Trophoblast cell (in vitro differentiated cells and primary cell): Measurements from ENCODE around the gene AJAP1.

Source experiments
- DNase-seq, 2 donors: peaks; one replicate each; pipeline ENCODE4 v3.0.0-alpha.2; 2016
- H2AFZ ChIP-seq: 2 replicates; pipeline ENCODE4 v1.6.1; 2013; ENCODE audit warnings: low read length, moderate library complexity, mild to moderate bottlenecking; ENCODE audit not compliant: insufficient read depth, poor library complexity
- H2AK5ac ChIP-seq: 2 replicates; pipeline ENCODE4 v1.6.1; 2013; ENCODE audit warnings: mild to moderate bottlenecking, low read length
- H2BK120ac ChIP-seq: 2 replicates; pipeline ENCODE4 v1.6.1; 2013; ENCODE audit warnings: low read length, mild to moderate bottlenecking, moderate library complexity; ENCODE audit not compliant: insufficient read depth, poor library complexity
- H2BK12ac ChIP-seq: 2 replicates; pipeline ENCODE4 v1.6.1; 2013; ENCODE audit warnings: mild to moderate bottlenecking, low read length, moderate library complexity
- H2BK5ac ChIP-seq: 2 replicates; pipeline ENCODE4 v1.6.1; 2013; ENCODE audit warnings: low read length, low read depth, moderate library complexity, mild to moderate bottlenecking; ENCODE audit not compliant: poor library complexity
- H3K14ac ChIP-seq: 2 replicates; pipeline ENCODE4 v1.6.1; 2013; ENCODE audit warnings: mild to moderate bottlenecking, low read length
- H3K18ac ChIP-seq: 2 replicates; pipeline ENCODE4 v1.6.1; 2013; ENCODE audit warnings: mild to moderate bottlenecking, low read length
- H3K23ac ChIP-seq: 2 replicates; pipeline ENCODE4 v1.6.1; 2013; ENCODE audit warnings: low read length
- H3K27ac ChIP-seq: 2 replicates; pipeline ENCODE4 v1.5.1; 2013; ENCODE audit warnings: low read depth, mild to moderate bottlenecking, inconsistent platforms, low read length, moderate library complexity
- H3K27me3 ChIP-seq: 2 replicates; pipeline ENCODE4 v1.6.1; 2013; ENCODE audit warnings: inconsistent platforms, mild to moderate bottlenecking, low read length, moderate library complexity; ENCODE audit not compliant: insufficient read depth
- H3K36me3 ChIP-seq, 2 experiments: 1 replicate in 1 of 2; 2 replicates in 1 of 2; pipeline ENCODE4 v1.6.1; 2013; ENCODE audit warnings: low read length in 2 of 2, mild to moderate bottlenecking in 2 of 2, moderate library complexity in 1 of 2; ENCODE audit not compliant: insufficient read depth in 2 of 2, control insufficient read depth in 1 of 2
- H3K4ac ChIP-seq: 2 replicates; pipeline ENCODE4 v1.6.1; 2013; ENCODE audit warnings: low read depth, mild to moderate bottlenecking, low read length, moderate library complexity
- H3K4me1 ChIP-seq, 2 experiments: 1 replicate in 1 of 2; 2 replicates in 1 of 2; pipeline ENCODE4 v1.6.1; 2013; ENCODE audit warnings: low read length in 2 of 2, mild to moderate bottlenecking in 2 of 2, moderate library complexity in 1 of 2; ENCODE audit not compliant: insufficient read depth in 2 of 2, control insufficient read depth in 1 of 2
- H3K4me2 ChIP-seq: 2 replicates; pipeline ENCODE4 v1.6.1; 2013; ENCODE audit warnings: inconsistent platforms, mild to moderate bottlenecking, low read length, moderate library complexity
- H3K4me3 ChIP-seq: 2 replicates; pipeline ENCODE4 v1.5.1; 2013; ENCODE audit warnings: mild to moderate bottlenecking, low read depth, low read length, inconsistent platforms
- H3K79me1 ChIP-seq: one replicate; pipeline ENCODE4 v1.6.1; 2013; ENCODE audit warnings: low read length
- H3K79me2 ChIP-seq: 2 replicates; pipeline ENCODE4 v1.6.1; 2013; ENCODE audit warnings: low read length, mild to moderate bottlenecking; ENCODE audit not compliant: control insufficient read depth, insufficient read depth, poor library complexity
- H3K9ac ChIP-seq: 2 replicates; pipeline ENCODE4 v1.6.1; 2013; ENCODE audit warnings: mild to moderate bottlenecking, low read length
- H3K9me3 ChIP-seq: 2 replicates; pipeline ENCODE4 v1.6.1; 2013; ENCODE audit warnings: low read depth, mild to moderate bottlenecking, control low read depth, inconsistent platforms, low read length; ENCODE audit not compliant: insufficient read depth
- H4K12ac ChIP-seq: 2 replicates; pipeline ENCODE4 v1.6.1; 2013; ENCODE audit warnings: low read depth, mild to moderate bottlenecking, low read length, moderate library complexity
- H4K8ac ChIP-seq: 2 replicates; pipeline ENCODE4 v1.6.1; 2013; ENCODE audit warnings: low read depth, mild to moderate bottlenecking, low read length, moderate library complexity
- H4K91ac ChIP-seq: one replicate; pipeline ENCODE4 v1.6.1; 2013; ENCODE audit warnings: low read depth, mild to moderate bottlenecking, low read length, moderate library complexity
- WGBS: extraction: QIAGEN DNeasy Blood & Tissue Kit; methylation state at CpG from one replicate; pipeline ENCODE4 v1.1.7; 2013; ENCODE audit warnings: missing lambda C conversion rate; ENCODE audit not compliant: insufficient read length, insufficient coverage; ENCODE audit errors: extremely low coverage; 5-methylcytosine and 5-hydroxymethylcytosine counted together

Gene AJAP1

DNA sequence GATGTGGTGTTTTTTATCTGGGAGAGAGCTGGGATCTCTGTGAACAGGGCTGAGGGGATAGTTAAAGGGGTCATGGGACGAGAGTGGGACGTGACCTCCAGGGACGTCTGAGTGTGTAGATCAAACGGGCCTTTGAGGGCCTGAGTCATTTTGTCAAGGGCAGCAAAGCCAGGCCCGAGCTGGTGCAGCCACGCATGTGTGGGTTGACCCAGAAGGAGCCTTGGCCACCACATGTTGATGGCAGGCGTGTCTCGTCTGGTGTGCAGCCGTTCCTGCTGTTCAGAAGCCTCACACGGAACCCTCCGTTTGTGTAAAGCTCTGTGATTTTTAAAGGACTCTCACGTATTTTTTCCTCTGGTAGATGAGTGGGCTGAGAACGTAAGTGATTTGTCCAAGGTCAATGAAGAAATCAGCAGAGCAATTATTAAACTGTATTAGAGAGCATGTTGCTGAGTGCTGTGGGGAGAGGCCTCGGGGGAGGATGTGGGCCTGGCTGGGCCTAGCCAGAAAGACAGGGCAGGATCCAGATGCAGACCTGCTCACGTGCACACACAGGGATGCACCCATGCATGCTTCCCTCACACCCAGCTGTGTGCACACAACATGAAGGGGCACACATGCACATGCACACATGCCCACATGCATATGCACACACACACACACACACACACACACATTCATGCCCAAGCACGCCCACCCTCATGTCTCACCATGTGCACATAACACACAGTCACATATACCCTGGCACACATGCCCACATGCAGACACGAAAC, 89.8 kb downstream of the AJAP1 start:
- Histone ChIP-seq H4K91ac (no peak overlapping the region), H3K4me2 (no peak overlapping the region), H3K9me3 (peaks cover 3% of the 10 kb centered on the region), H3K9ac (no peak overlapping the region), H3K27ac (no peak overlapping the region), H4K12ac (no peak overlapping the region), H3K4me1 (peaks cover 0 to 3% of the 10 kb centered on the region in 2 experiments), H4K8ac (no peak overlapping the region), H2BK120ac (no peak overlapping the region), H3K27me3 (no peaks in the 10 kb centered on the region), H3K4ac (no peak overlapping the region), H3K18ac (no peak overlapping the region), H3K23ac (no peak overlapping the region), H2AFZ (no peak overlapping the region), H3K14ac (no peak overlapping the region), H3K36me3 (no peaks in the 10 kb centered on the region), H2AK5ac (no peak overlapping the region), H3K79me1 (no peaks in the 10 kb centered on the region), H3K79me2 (no peaks in the 10 kb centered on the region), H3K4me3 (peak overlapping the region; percentile 32), H2BK12ac (no peak overlapping the region), H2BK5ac (no peak overlapping the region)
- WGBS, result no CpG with 5 or more reads among the region's 17 CpGs
- DNase-seq, result no peak

DNA sequence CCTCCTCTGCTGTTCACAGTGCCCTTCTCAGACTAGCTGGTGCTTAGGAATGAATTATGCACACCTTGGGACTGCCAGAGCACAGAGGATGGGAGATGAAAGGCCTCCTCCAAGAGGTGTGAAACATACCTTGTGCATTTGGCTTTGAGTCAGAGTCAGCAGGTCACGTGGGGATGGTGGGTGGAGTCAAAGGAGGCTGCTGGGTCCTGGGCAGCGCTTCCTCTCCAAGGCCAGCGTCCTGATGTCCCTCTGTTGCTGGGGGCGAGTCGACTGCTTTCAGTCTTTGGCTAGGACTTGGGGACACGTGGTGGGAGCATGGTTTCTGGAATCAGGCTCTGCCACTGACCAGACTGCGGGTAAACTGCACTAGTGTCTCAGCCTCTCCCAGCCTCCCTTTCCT, 91.2 kb downstream of the AJAP1 start:
- no CpG with 5 or more reads among the region's 7 CpGs for WGBS
- Histone ChIP-seq H3K4me2 (no peak overlapping the region), H3K23ac (no peak overlapping the region), H2AFZ (no peak overlapping the region), H3K9ac (no peak overlapping the region), H4K91ac (no peak overlapping the region), H3K4me3 (no peak overlapping the region), H3K14ac (no peak overlapping the region), H2BK5ac (no peak overlapping the region), H2BK120ac (no peak overlapping the region), H3K27me3 (no peaks in the 10 kb centered on the region), H3K79me1 (no peaks in the 10 kb centered on the region), H3K4ac (no peak overlapping the region), H3K4me1 (peaks cover 0 to 3% of the 10 kb centered on the region in 2 experiments), H3K79me2 (no peaks in the 10 kb centered on the region), H3K18ac (no peak overlapping the region), H4K12ac (no peak overlapping the region), H3K9me3 (peaks cover 3% of the 10 kb centered on the region), H2AK5ac (no peak overlapping the region), H3K36me3 (no peaks in the 10 kb centered on the region), H4K8ac (no peak overlapping the region), H2BK12ac (no peak overlapping the region), H3K27ac (no peak overlapping the region)
- DNase-seq, result peak in 1 of 2 donors; percentile 3

DNA sequence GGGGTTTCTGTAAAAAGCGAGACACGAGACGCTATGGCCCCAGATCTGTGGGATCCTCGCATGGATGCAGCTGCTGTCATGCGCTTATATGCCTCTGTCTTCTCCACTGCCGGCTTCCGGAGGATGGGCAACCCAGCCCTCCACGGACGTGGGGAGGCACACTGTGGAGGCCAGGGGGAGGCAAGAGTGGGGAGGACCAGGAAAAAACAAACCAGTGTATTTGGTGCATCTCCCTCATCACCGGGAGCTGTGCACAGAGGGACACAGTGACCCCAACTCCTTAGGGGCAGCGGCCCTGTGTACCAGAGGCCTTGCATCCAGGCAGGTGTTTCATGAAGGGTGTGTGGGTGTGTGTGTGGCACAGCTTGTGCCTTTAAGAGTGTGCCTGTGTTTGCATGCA, 95.0 kb downstream of the AJAP1 start:
- Histone ChIP-seq H2AFZ (no peak overlapping the region), H2AK5ac (no peak overlapping the region), H3K14ac (no peak overlapping the region), H2BK120ac (no peak overlapping the region), H3K9me3 (peaks cover 2% of the 10 kb centered on the region), H3K4me1 (peaks cover 0 to 3% of the 10 kb centered on the region in 2 experiments), H4K12ac (no peak overlapping the region), H3K18ac (no peak overlapping the region), H3K9ac (no peak overlapping the region), H2BK12ac (no peak overlapping the region), H3K79me2 (no peaks in the 10 kb centered on the region), H3K79me1 (no peaks in the 10 kb centered on the region), H2BK5ac (no peak overlapping the region), H3K4me2 (no peak overlapping the region), H3K27me3 (no peaks in the 10 kb centered on the region), H4K8ac (no peak overlapping the region), H3K4me3 (peak overlapping the region; percentile 19), H4K91ac (no peak overlapping the region), H3K23ac (no peak overlapping the region), H3K36me3 (no peaks in the 10 kb centered on the region), H3K27ac (no peak overlapping the region), H3K4ac (no peak overlapping the region)
- WGBS, result no CpG with 5 or more reads among the region's 11 CpGs
- DNase-seq, result no peak

DNA sequence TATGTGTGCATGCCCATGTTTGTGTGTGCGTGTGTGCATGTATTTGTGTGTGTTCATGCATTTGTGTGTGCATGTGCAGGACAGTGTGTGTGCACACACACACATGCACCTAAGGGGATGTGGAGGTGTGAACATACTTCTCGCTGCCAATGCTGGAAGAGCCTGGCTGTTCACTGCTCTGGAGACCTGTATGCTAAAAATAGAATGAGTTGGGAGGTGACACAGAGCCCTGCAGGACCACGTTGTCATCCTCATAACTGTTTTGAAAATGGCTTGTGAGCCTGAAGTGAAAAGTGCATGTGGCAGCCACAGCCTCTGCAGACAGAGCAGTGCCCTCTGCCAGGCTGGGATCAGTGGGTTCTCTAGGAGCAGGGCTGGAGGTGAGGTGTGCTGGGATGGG, 95.8 kb downstream of the AJAP1 start:
- Histone ChIP-seq H3K36me3 (no peaks in the 10 kb centered on the region), H3K4me1 (peaks cover 2 to 9% of the 10 kb centered on the region in 2 experiments), H4K8ac (no peak overlapping the region), H3K23ac (peak overlapping the region; percentile 100), H3K79me1 (no peaks in the 10 kb centered on the region), H3K9me3 (no peaks in the 10 kb centered on the region), H2AFZ (no peak overlapping the region), H3K27me3 (no peaks in the 10 kb centered on the region), H3K14ac (no peak overlapping the region), H3K27ac (no peak overlapping the region), H3K9ac (no peak overlapping the region), H3K4ac (no peak overlapping the region), H3K18ac (no peak overlapping the region), H2BK120ac (no peak overlapping the region), H3K4me2 (no peak overlapping the region), H2BK5ac (no peak overlapping the region), H3K4me3 (peak overlapping the region; percentile 63), H4K91ac (no peak overlapping the region), H2BK12ac (no peak overlapping the region), H2AK5ac (no peak overlapping the region), H3K79me2 (no peaks in the 10 kb centered on the region), H4K12ac (no peak overlapping the region)
- no peak for DNase-seq
- no CpG with 5 or more reads among the region's 3 CpGs for WGBS
